ENCODE measurements around the gene ZRSR2.
A peak's percentile ranks its signal among the peaks of the same experiment; 100 is the strongest.

The ZRSR2 gene

GRCh38 chrX:15761564-15762191 is 28.6 kb upstream of the ZRSR2 start:
- Mint-ChIP-seq H3K9me3 (no peaks in the 10 kb centered on the region), H3K4me3 (no peak overlapping the region), H3K27me3 (no peaks in the 10 kb centered on the region), H3K4me1 (ENCODE audit: low read depth) (peaks cover 6% of the 10 kb centered on the region), H3K27ac (no peak overlapping the region), H3K36me3 (ENCODE audit: low read depth) (peaks cover 6% of the 10 kb centered on the region)
- intact Hi-C loops (cut with micrococcal nuclease): loop anchor here (5.0 to 10.0 kb wide), 2 partner anchors 63 to 211 kb away; no protein-coding TSS in a partner anchor

GRCh38 chrX:15769300-15769954 is 20.9 kb upstream of the ZRSR2 start:
- H3K4me1 Mint-ChIP-seq (ENCODE audit: low read depth): no peaks in the 10 kb centered on the region
- no peaks in the 10 kb centered on the region for H3K9me3 Mint-ChIP-seq
- no peak overlapping the region for H3K27ac Mint-ChIP-seq
- H3K27me3 Mint-ChIP-seq: no peaks in the 10 kb centered on the region
- H3K4me3 Mint-ChIP-seq: no peak overlapping the region
- intact Hi-C loops (cut with micrococcal nuclease): loop anchor here (10.0 kb wide), 1 partner anchor 55 kb away; no protein-coding TSS in a partner anchor
- H3K36me3 Mint-ChIP-seq (ENCODE audit: low read depth): peaks cover 13% of the 10 kb centered on the region

GRCh38 chrX:15781961-15782699 is 8.2 kb upstream of the ZRSR2 start:
- Mint-ChIP-seq H3K27me3 (no peaks in the 10 kb centered on the region), H3K4me1 (ENCODE audit: low read depth) (peaks cover 15% of the 10 kb centered on the region), H3K4me3 (peak overlapping the region; percentile 70), H3K36me3 (ENCODE audit: low read depth) (peaks cover 20% of the 10 kb centered on the region), H3K9me3 (peaks cover 7% of the 10 kb centered on the region), H3K27ac (peak overlapping the region; percentile 96)
- intact Hi-C loops (cut with micrococcal nuclease): loop anchor here (10.0 kb wide), 1 partner anchor 47 kb away; the partner anchor contains the start of gene CA5B

- H3K4me1 Mint-ChIP-seq (ENCODE audit: low read depth): peaks cover 12% of the 10 kb centered on the region
- no peak overlapping the region for H3K4me3 Mint-ChIP-seq
- H3K36me3 Mint-ChIP-seq (ENCODE audit: low read depth): peaks cover 9% of the 10 kb centered on the region
- H3K27me3 Mint-ChIP-seq: no peaks in the 10 kb centered on the region
- H3K27ac Mint-ChIP-seq: no peak overlapping the region
- H3K9me3 Mint-ChIP-seq: no peaks in the 10 kb centered on the region
- intact Hi-C loops (cut with micrococcal nuclease): loop anchor here (10.0 kb wide), 1 partner anchor 50 kb away; the partner anchor contains the start of gene CA5B
Measured at GRCh38 chrX:15785176-15785750, 5.0 kb upstream of the ZRSR2 start.

- intact Hi-C loops (cut with micrococcal nuclease): loop anchor here (10.0 kb wide), 1 partner anchor 52 kb away; the partner anchor contains the start of gene CA5B
- H3K36me3 Mint-ChIP-seq (ENCODE audit: low read depth): peaks cover 9% of the 10 kb centered on the region
- H3K27me3 Mint-ChIP-seq: no peaks in the 10 kb centered on the region
- no peak overlapping the region for H3K4me3 Mint-ChIP-seq
- H3K9me3 Mint-ChIP-seq: no peaks in the 10 kb centered on the region
- H3K27ac Mint-ChIP-seq: peak overlapping the region; percentile 75
- H3K4me1 Mint-ChIP-seq (ENCODE audit: low read depth): peaks cover 12% of the 10 kb centered on the region
Measured at GRCh38 chrX:15786915-15787314, 3.4 kb upstream of the ZRSR2 start.

GRCh38 chrX:15790769-15791290 is 546 bp downstream of the ZRSR2 start:
- intact Hi-C loops (cut with micrococcal nuclease): loop anchor here (2.0 to 10.0 kb wide), 3 partner anchors 14 to 54 kb away; no protein-coding TSS in a partner anchor
- H3K27ac Mint-ChIP-seq: no peak overlapping the region

GRCh38 chrX:15797707-15798106 is 7.4 kb downstream of the ZRSR2 start:
- no peaks in the 10 kb centered on the region for H3K27me3 Mint-ChIP-seq
- peaks cover 70% of the 10 kb centered on the region for H3K36me3 Mint-ChIP-seq (ENCODE audit: low read depth)
- no peaks in the 10 kb centered on the region for H3K9me3 Mint-ChIP-seq
- no peak overlapping the region for H3K27ac Mint-ChIP-seq
- peaks cover 27% of the 10 kb centered on the region for H3K4me1 Mint-ChIP-seq (ENCODE audit: low read depth)
- intact Hi-C loops (cut with micrococcal nuclease): loop anchor here (10.0 kb wide), 1 partner anchor 47 kb away; no protein-coding TSS in a partner anchor
- no peak overlapping the region for H3K4me3 Mint-ChIP-seq

More at GRCh38 chrX:15790769-15791290, 546 bp downstream of the ZRSR2 start:
- H3K4me3 Mint-ChIP-seq: no peak overlapping the region
- peaks cover 29% of the 10 kb centered on the region for H3K4me1 Mint-ChIP-seq (ENCODE audit: low read depth)
- no peaks in the 10 kb centered on the region for H3K9me3 Mint-ChIP-seq
- H3K27me3 Mint-ChIP-seq: no peaks in the 10 kb centered on the region
- peaks cover 27% of the 10 kb centered on the region for H3K36me3 Mint-ChIP-seq (ENCODE audit: low read depth)

GRCh38 chrX:15804563-15804962 is 14.3 kb downstream of the ZRSR2 start:
- H3K4me3 Mint-ChIP-seq: peak overlapping the region; percentile 66
- intact Hi-C loops (cut with micrococcal nuclease): loop anchor here (2.0 kb wide), 1 partner anchor 14 kb away; the partner anchor contains the start of gene ZRSR2
- H3K36me3 Mint-ChIP-seq (ENCODE audit: low read depth): peaks cover 67% of the 10 kb centered on the region
- H3K27me3 Mint-ChIP-seq: no peaks in the 10 kb centered on the region
- no peaks in the 10 kb centered on the region for H3K9me3 Mint-ChIP-seq
- H3K27ac Mint-ChIP-seq: peak overlapping the region; percentile 93
- H3K4me1 Mint-ChIP-seq (ENCODE audit: low read depth): peaks cover 34% of the 10 kb centered on the region

GRCh38 chrX:15808254-15808653 is 18.0 kb downstream of the ZRSR2 start:
- no peaks in the 10 kb centered on the region for H3K27me3 Mint-ChIP-seq
- no peaks in the 10 kb centered on the region for H3K9me3 Mint-ChIP-seq
- peaks cover 85% of the 10 kb centered on the region for H3K36me3 Mint-ChIP-seq (ENCODE audit: low read depth)
- H3K4me3 Mint-ChIP-seq: no peak overlapping the region
- intact Hi-C loops (cut with micrococcal nuclease): no loop called here
- H3K4me1 Mint-ChIP-seq (ENCODE audit: low read depth): peaks cover 36% of the 10 kb centered on the region
- H3K27ac Mint-ChIP-seq: no peak overlapping the region

- Mint-ChIP-seq H3K27me3 (no peaks in the 10 kb centered on the region), H3K36me3 (ENCODE audit: low read depth) (peaks cover 85% of the 10 kb centered on the region), H3K4me3 (no peak overlapping the region), H3K27ac (peak overlapping the region; percentile 37), H3K9me3 (no peaks in the 10 kb centered on the region), H3K4me1 (ENCODE audit: low read depth) (peaks cover 14% of the 10 kb centered on the region)
- intact Hi-C loops (cut with micrococcal nuclease): no loop called here
Measured at GRCh38 chrX:15812192-15812938, 22.1 kb downstream of the ZRSR2 start.

- Mint-ChIP-seq H3K4me3 (no peak overlapping the region), H3K27ac (no peak overlapping the region)
Measured at GRCh38 chrX:15813416-15813815, 23.1 kb downstream of the ZRSR2 start.

GRCh38 chrX:15814771-15815365 is 24.6 kb downstream of the ZRSR2 start:
- Mint-ChIP-seq H3K27ac (no peak overlapping the region), H3K4me1 (ENCODE audit: low read depth) (peaks cover 9% of the 10 kb centered on the region), H3K36me3 (ENCODE audit: low read depth) (peaks cover 71% of the 10 kb centered on the region), H3K4me3 (no peak overlapping the region), H3K27me3 (no peaks in the 10 kb centered on the region), H3K9me3 (no peaks in the 10 kb centered on the region)
- intact Hi-C loops (cut with micrococcal nuclease): no loop called here

More at GRCh38 chrX:15813416-15813815, 23.1 kb downstream of the ZRSR2 start:
- no peaks in the 10 kb centered on the region for H3K27me3 Mint-ChIP-seq
- H3K36me3 Mint-ChIP-seq (ENCODE audit: low read depth): peaks cover 83% of the 10 kb centered on the region
- intact Hi-C loops (cut with micrococcal nuclease): no loop called here
- no peaks in the 10 kb centered on the region for H3K9me3 Mint-ChIP-seq
- H3K4me1 Mint-ChIP-seq (ENCODE audit: low read depth): peaks cover 14% of the 10 kb centered on the region
